ENCODE results near the gene EGFR. TPM values are rescaled to one million over a fixed set of nuclear protein-coding genes. Genes with fewer than 3 reads are reported as not detected.

The EGFR gene
- polyA plus RNA-seq, 3 donors, result 12.6 to 24.4 (median 13.6) TPM

GRCh38 chr7:55253188-55253587 is 234.4 kb downstream of the EGFR start:
- H3K27ac ChIP-seq (ENCODE audit: low read depth, low read length), result no peak overlapping the region
- 88 to 95% (median 93%) methylated on average over 3 of the region's 3 CpGs for WGBS, 3 donors

- WGBS, 3 donors, result 17 to 28% (median 28%) methylated on average over 21 of the region's 21 CpGs
- no peak overlapping the region for H3K27ac ChIP-seq (ENCODE audit: low read depth, low read length)
Observed at GRCh38 chr7:55254242-55254595, 235.4 kb downstream of the EGFR start.

DNA sequence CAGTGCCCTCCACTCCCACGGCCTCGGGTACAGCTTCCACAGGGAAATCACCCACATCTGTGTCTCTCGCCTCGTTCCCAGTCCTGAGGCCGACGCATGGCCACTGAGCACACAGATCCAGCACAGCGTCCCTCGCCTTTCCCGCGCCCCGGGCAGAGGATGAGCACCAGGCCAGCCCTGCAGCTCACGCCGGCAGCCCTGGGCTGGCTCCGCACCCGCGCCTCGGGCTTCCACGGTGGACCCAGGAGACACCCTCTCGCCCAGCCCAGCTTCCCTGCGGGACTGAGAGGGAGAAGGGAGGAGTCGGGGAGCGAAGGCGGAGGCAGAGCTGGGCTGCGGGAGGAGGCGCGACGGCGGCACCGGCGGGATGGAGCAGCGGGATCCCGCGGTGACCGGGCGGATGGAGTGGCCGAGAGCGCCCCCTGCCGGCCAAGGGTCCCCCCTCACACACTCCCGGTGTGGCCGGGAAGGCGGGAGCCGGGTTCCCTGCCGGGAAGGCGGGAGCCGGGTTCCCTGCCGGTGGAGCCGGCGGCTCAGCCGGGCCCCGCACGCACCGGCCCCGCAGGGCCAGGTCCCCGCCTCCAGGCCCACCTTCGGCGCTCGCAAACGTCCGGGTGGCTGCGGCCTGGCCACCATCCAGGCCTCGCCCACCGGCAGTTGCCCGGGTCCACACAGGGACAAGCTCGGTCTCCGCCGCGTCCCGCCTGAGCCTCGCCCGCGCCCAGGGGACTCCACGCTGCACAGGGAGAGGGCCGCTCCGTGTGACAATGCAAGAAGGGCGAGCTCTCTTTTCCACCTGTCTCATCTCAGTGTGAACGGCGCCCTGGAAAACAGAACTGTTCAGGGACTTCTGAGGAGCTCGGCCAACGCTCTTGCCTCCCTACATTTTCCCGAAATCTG is 236.0 kb downstream of the EGFR start:
- WGBS, 3 donors, result 0 to 1% (median 1%) methylated on average over 39 to 80 of the region's 80 CpGs
- no peak overlapping the region for H3K27ac ChIP-seq (ENCODE audit: low read depth, low read length)

- 18 to 23% (median 22%) methylated on average over 43 of the region's 43 CpGs for WGBS, 3 donors
- no peak overlapping the region for H3K27ac ChIP-seq (ENCODE audit: low read depth, low read length)
Observed at GRCh38 chr7:55255496-55256445, 237.0 kb downstream of the EGFR start.

DNA sequence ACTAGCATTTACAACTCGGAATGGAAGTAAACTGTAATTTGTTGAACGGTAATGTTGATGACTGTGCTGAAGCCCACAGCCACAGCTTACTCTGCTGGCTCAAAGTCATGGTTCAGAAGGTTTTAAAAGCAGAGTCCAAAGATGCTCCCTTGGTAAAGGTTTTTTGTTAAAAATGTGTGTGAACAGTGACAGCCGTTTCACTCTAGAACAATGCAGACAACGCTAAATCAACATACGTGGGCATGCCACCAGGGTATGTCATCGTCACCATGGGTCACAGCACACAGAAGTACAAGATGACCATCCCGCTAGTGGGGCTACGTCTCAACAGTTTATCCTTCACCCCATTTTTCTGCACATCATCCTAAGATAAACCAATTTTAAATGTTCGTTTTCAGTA is 239.8 kb downstream of the EGFR start:
- WGBS, 3 donors, result 79 to 85% (median 79%) methylated on average over 9 of the region's 9 CpGs
- no peak overlapping the region for H3K27ac ChIP-seq (ENCODE audit: low read depth, low read length)

DNA sequence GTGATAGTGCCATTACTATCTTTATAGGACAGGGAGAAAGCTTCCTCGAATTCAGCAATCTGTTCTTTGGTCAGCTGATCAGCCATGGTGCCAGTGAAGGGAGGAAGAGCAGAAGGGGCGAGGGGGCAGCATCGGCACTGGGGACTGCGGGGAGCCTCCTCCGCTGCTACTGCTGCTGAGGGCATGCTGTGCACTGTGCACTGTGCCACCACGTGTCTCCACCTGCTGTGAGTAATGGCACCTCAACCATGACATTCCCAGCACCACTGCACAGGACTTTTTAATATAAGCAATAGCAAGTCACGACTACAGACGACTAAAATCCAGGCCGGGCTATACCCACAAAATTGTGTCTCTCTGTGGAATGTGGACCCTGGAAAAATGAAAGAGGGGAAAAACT is 241.4 kb downstream of the EGFR start:
- no peak overlapping the region for H3K27ac ChIP-seq (ENCODE audit: low read depth, low read length)
- 81 to 87% (median 85%) methylated on average over 9 of the region's 9 CpGs for WGBS, 3 donors

DNA sequence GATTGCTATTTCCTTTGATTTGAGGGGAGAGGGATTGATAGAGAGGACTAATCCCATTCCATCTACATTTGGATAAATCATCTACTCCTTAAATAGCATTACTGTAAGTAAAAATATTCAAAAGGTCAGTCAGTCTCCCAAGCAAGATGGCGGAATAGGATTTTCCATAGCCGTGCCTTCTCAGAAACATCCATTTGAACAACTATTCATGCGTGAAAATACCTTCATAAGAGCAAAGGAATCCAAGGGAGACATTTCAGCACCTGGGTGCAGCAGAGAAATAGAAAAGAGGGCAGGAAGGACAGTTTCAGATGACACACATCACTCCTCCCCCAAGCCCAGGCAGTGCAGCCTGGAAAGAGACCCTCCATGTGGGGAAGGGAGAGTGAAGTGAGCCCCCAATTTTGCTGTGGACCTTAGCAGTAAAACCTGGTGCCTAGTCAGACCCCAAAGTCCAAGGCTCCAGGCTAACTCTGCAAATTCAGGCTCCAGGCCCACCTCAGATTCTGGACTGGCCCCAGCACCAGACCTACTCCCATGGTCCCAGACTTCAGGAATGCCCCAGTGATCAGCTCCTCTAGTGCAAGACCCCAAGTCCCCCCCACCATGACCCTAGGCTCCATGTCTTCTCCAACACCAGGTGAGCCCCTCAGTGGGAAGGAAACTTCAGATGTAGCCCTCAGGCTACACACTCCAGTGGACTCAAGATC is 242.0 kb downstream of the EGFR start:
- 60 to 93% (median 60%) methylated on average over 3 of the region's 3 CpGs for WGBS, 3 donors

More for the DNA sequence above, 242.0 kb downstream of the EGFR start:
- H3K27ac ChIP-seq (ENCODE audit: low read depth, low read length), result no peak overlapping the region
